Activated T-cell treated with anti-CD3 and anti-CD28 coated beads, Interleukin-2, amount 50 U/mL, for 72 hours (primary cell): Measurements from ENCODE around the gene KAT2A. TPM values are rescaled to one million over a fixed set of nuclear protein-coding genes. Genes with fewer than 3 reads are reported as not detected.

ENCODE experiments used
- ATAC-seq, 2 donors: fragments of 150-1000 bp; cut with Tn5 transposase; replicated peaks in 1 of 2; 2 replicates each; pipeline ENCODE4 v1.10.0; 2021; ENCODE audit warnings: moderate library complexity in 2 of 2, mild to moderate bottlenecking in 1 of 2
- DNase-seq, 2 donors: peaks; one replicate each; pipeline ENCODE4 v3.0.0; 2021 to 2022; ENCODE audit warnings: mixed read lengths in 1 of 2
- H3K27ac Mint-ChIP-seq: one replicate; pipeline ENCODE4 v1.8.0; 2022; ENCODE audit warnings: mild to moderate bottlenecking, moderate library complexity, mixed read lengths
- H3K27me3 Mint-ChIP-seq: one replicate; pipeline ENCODE4 v1.8.0; 2022; ENCODE audit warnings: low read depth, mixed read lengths
- H3K36me3 Mint-ChIP-seq, 2 donors: one replicate each; pipeline ENCODE4 v1.8.0; 2022; ENCODE audit warnings: mixed read lengths in 2 of 2, mild to moderate bottlenecking in 1 of 2; ENCODE audit not compliant: insufficient read depth in 2 of 2
- H3K4me1 Mint-ChIP-seq: one replicate; pipeline ENCODE4 v1.8.0; 2022; ENCODE audit warnings: low read depth, mixed read lengths
- H3K4me3 Mint-ChIP-seq, 2 donors: one replicate each; pipeline ENCODE4 v1.8.0; 2022; ENCODE audit warnings: mild to moderate bottlenecking in 2 of 2, mixed read lengths in 2 of 2, moderate library complexity in 2 of 2
- H3K9me3 Mint-ChIP-seq, 2 donors: one replicate each; pipeline ENCODE4 v1.8.0; 2022; ENCODE audit warnings: mixed read lengths in 2 of 2
- total RNA-seq, 2 donors: library from RNA; stranded (reverse); gene quantifications; one replicate each; pipeline ENCODE4 v1.2.3, GENCODE V29; 2022

Gene KAT2A
- total RNA-seq: 10 to 100 TPM; 33.3 to 41.4 TPM

GRCh38 chr17:42120770-42121769, at the start of gene KAT2A:
Gene KAT2A (minus strand): TSS chr17:42121367. CDS start chr17:42121304, 63 bp downstream.
- Mint-ChIP-seq H3K4me3 (peak within 1 kb of the TSS; percentile 79 to 80), H3K4me1 (peaks cover 39% of the 10 kb centered on the region), H3K27ac (no peak within 1 kb of the TSS), H3K9me3 (no peaks in the 10 kb centered on the region), H3K27me3 (no peaks in the 10 kb centered on the region), H3K36me3 (peaks cover 0 to 10% of the 10 kb centered on the region in 2 donors)
- ATAC-seq: peak; percentile 90 to 92
- DNase-seq: peak; percentile 76 to 82

DNA sequence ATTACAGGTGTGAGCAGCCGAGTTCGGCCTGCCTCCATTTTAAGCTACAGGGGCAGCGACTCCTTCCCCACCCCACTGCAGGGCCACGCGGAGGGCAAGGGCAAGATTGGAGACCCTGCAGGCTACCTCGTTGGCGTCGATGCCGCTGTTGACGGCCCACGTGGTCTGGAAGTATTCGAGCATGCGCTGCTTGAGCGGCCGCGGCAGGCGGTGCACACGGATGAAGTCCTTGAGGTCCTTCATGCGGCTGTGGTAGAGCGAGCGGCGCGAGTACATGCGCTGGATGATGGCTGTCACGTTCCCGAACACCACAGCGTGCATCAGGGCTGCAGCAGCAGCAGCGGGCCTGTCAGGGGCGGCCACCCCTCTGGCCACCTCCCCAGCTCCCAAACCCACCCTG, 48.2 kb upstream of the KAT2A start:
- Mint-ChIP-seq H3K4me1 (no peaks in the 10 kb centered on the region), H3K27ac (no peak overlapping the region), H3K9me3 (no peaks in the 10 kb centered on the region), H3K4me3 (no peak overlapping the region), H3K36me3 (no peaks in the 10 kb centered on the region), H3K27me3 (no peaks in the 10 kb centered on the region)
- ATAC-seq (no peak), DNase-seq (no peak)

GRCh38 chr17:42167807-42168206, 46.6 kb upstream of the KAT2A start:
- no peak overlapping the region for H3K27ac Mint-ChIP-seq
- no peak for DNase-seq
- H3K4me3 Mint-ChIP-seq: no peak overlapping the region
- ATAC-seq: no peak
- no peaks in the 10 kb centered on the region for H3K9me3 Mint-ChIP-seq
- no peaks in the 10 kb centered on the region for H3K36me3 Mint-ChIP-seq
- no peaks in the 10 kb centered on the region for H3K4me1 Mint-ChIP-seq
- H3K27me3 Mint-ChIP-seq: no peaks in the 10 kb centered on the region

DNA sequence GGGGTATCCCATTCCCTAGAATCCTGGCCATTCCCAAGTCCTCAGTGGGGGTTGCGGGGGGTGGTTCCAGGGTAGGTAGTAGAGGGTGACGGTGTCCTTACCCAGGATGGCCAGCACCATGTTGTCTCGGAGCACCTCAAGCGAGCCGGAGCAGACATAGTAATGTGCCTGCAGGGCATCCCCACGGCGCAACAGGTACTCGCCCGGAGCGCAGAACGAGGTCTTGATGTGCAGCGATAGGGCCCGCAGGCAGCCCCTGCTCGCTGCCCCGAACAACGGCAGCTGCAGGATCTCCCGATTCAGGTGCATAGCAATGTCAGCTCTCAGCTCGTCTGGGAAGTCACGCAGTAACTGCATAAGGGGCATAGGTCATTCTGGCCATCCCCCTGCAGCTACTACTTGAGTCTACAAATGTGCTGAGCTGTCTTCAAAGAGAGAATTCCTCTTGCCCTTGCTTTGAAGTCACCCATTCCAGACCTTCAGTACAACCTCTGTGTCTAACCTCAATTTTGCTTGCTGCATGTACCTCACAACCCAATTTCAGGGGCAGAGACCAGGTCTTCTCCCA, 45.1 kb upstream of the KAT2A start:
- Mint-ChIP-seq H3K4me1 (no peaks in the 10 kb centered on the region), H3K27ac (no peak overlapping the region), H3K27me3 (no peaks in the 10 kb centered on the region), H3K4me3 (no peak overlapping the region), H3K36me3 (no peaks in the 10 kb centered on the region), H3K9me3 (no peaks in the 10 kb centered on the region)
- ATAC-seq: no peak
- DNase-seq: no peak

DNA sequence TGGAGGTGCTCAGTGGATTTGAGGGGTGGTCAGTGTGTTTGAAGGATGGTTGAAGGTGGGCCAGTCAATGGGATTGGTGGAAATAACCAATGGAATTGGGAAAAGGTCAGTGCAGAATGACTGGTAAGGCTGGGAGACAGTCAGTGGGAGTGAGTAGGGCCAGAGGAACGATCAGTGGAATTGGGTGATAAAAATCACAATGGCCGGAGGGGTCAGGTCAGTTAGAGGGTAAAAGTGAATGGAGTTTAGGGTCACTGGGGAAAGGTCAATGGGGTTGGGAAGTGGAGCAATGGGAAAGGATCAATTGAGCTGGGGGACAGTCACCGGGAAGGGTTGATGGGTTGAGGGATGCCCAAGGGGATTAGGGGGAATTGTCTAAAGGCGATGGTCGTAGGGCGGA, 44.6 kb upstream of the KAT2A start:
- Mint-ChIP-seq H3K27me3 (no peaks in the 10 kb centered on the region), H3K4me3 (no peak overlapping the region), H3K27ac (no peak overlapping the region), H3K9me3 (no peaks in the 10 kb centered on the region), H3K4me1 (no peaks in the 10 kb centered on the region), H3K36me3 (no peaks in the 10 kb centered on the region)
- no peak for ATAC-seq
- no peak for DNase-seq

DNA sequence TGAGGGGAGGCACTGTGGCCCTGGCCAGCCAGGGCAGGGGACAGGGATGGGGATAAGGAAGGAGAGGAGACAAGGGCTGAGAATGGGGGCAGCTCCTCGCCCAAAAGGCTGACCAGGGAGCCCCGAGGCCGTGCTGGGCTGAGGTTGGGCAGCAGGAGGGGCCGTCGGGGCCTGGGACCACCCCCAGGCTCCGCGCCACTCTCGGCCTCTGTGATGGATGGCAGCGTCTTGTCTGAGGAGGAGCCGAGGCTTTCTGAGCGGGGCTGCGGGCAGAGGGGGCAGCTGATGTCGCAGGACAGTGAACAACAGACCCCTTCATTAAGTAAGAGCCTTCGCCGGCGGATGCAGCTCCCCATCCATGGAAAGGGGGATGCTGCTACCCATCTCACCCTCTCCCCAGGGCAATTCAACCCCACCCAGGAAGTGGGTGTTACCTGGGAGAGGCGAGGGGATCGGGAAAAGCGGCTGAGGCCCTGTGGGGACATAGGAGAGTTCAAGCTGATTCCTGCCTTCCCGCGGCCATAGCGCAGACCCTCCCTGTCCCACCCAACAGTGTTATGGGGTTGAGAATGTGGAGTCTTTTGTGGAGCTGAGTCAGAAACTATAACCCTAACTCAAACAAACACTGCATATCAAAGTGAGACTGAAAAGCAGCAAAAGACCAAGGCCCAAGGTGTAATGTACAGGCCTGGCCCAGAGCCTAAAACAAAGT, 42.7 kb upstream of the KAT2A start:
- no peaks in the 10 kb centered on the region for H3K4me1 Mint-ChIP-seq
- no peaks in the 10 kb centered on the region for H3K9me3 Mint-ChIP-seq
- no peak overlapping the region for H3K4me3 Mint-ChIP-seq
- DNase-seq (no peak), ATAC-seq (no peak)
- H3K27ac Mint-ChIP-seq: no peak overlapping the region
- H3K36me3 Mint-ChIP-seq: no peaks in the 10 kb centered on the region
- H3K27me3 Mint-ChIP-seq: no peaks in the 10 kb centered on the region

GRCh38 chr17:42163113-42163512, 41.9 kb upstream of the KAT2A start:
- H3K4me1 Mint-ChIP-seq: no peaks in the 10 kb centered on the region
- H3K27ac Mint-ChIP-seq: no peak overlapping the region
- H3K4me3 Mint-ChIP-seq: no peak overlapping the region
- ATAC-seq (peak; percentile 49 to 65), DNase-seq (peak; percentile 67 to 78)
- H3K36me3 Mint-ChIP-seq: no peaks in the 10 kb centered on the region
- H3K9me3 Mint-ChIP-seq: no peaks in the 10 kb centered on the region
- H3K27me3 Mint-ChIP-seq: no peaks in the 10 kb centered on the region

DNA sequence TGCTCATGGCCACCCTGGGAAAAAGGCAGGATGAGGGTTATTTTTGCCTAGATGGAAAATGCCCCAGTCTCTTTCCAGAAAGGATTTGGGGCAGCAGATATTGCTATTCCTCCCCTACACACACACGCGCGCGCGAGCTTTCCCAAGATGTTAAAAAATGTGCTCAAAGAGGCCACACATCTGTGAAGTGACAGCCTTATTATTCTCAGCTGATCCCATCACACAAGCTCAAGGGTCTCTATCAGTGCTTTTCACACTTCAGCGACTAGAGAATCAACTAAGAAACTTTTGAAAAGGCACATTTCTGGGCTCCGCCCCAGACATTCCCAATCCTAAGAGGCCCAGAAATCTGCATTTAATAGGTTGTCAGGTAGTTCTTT, 39.4 kb upstream of the KAT2A start:
- Mint-ChIP-seq H3K36me3 (no peaks in the 10 kb centered on the region), H3K4me1 (peaks cover 10% of the 10 kb centered on the region), H3K9me3 (no peaks in the 10 kb centered on the region), H3K27ac (no peak overlapping the region), H3K4me3 (no peak overlapping the region), H3K27me3 (no peaks in the 10 kb centered on the region)
- no peak for DNase-seq
- no peak for ATAC-seq

GRCh38 chr17:42159796-42160530, 38.8 kb upstream of the KAT2A start:
- ATAC-seq (no peak), DNase-seq (no peak)
- no peak overlapping the region for H3K27ac Mint-ChIP-seq
- H3K4me1 Mint-ChIP-seq: peaks cover 14% of the 10 kb centered on the region
- no peaks in the 10 kb centered on the region for H3K36me3 Mint-ChIP-seq
- no peak overlapping the region for H3K4me3 Mint-ChIP-seq
- H3K27me3 Mint-ChIP-seq: no peaks in the 10 kb centered on the region
- no peaks in the 10 kb centered on the region for H3K9me3 Mint-ChIP-seq

- H3K9me3 Mint-ChIP-seq: no peaks in the 10 kb centered on the region
- peak overlapping the region; percentile 72 for H3K27ac Mint-ChIP-seq
- DNase-seq (no peak), ATAC-seq (no peak)
- H3K4me1 Mint-ChIP-seq: peaks cover 43% of the 10 kb centered on the region
- H3K36me3 Mint-ChIP-seq: peaks cover 4 to 5% of the 10 kb centered on the region in 2 donors
- no peaks in the 10 kb centered on the region for H3K27me3 Mint-ChIP-seq
- H3K4me3 Mint-ChIP-seq: peak overlapping the region; percentile 91
Observed at GRCh38 chr17:42155614-42156045, 34.5 kb upstream of the KAT2A start.

DNA sequence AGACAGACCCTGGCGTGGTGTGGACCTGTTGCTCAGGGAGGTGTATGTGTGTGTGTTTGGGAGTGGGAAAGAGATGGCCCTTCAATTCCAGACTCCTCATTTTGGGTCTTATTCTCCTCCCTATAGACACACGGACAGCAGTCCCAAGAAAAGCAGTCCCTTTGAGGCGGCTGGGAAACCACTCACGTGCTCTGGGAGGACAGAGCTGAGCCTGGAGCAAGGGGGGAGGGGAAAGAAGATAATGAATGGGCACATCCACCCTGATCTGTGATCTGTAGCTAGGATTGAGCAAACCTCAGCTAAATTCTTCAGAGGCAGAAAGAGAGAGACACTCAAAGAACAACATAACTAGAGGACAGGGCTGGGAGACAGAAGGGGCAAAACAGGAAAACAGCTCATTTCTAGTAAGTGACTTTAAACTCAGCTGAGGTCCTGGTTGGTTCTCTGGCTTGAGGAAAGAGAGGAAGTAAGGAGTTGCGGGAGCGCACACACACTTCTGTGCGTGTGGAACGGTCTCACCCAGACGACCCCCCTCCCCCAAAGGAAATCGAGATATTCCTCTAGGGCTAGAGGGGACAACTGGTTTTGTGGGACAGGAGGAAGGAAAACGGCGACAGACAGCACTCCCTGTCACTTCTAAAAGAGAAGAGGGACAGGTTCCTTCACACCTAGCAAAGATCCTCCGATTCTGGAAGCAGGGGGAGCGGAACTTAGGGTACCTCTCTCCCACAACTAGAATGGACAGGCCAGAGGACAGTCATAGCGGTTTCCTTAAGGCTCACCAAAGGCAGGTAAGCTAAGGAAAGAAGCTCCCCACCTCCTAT, 33.0 kb upstream of the KAT2A start:
- no peaks in the 10 kb centered on the region for H3K9me3 Mint-ChIP-seq
- H3K36me3 Mint-ChIP-seq: peaks cover 4 to 5% of the 10 kb centered on the region in 2 donors
- ATAC-seq (no peak), DNase-seq (no peak)
- peak overlapping the region; percentile 91 for H3K4me3 Mint-ChIP-seq
- H3K4me1 Mint-ChIP-seq: peaks cover 43% of the 10 kb centered on the region
- H3K27ac Mint-ChIP-seq: peak overlapping the region; percentile 91
- H3K27me3 Mint-ChIP-seq: no peaks in the 10 kb centered on the region
